Progenitor cell of endocrine pancreas (in vitro differentiated cells): Measurements from ENCODE around the gene RFPL2. TPM values are rescaled to one million over a fixed set of nuclear protein-coding genes. Genes with fewer than 3 reads are reported as not detected.
"Not testable (repeated sequence)": the region's sequence is repeated elsewhere in the genome, so short reads cannot be mapped to it uniquely, and the experiment has no call there.

Source experiments
- DNase-seq: peaks from one replicate; pipeline ENCODE4 v3.0.0; 2021; ENCODE audit warnings: low spot score; ENCODE audit not compliant: unreplicated experiment
- H3K27ac Mint-ChIP-seq: 2 replicates; pipeline ENCODE4 v1.8.0; 2021; ENCODE audit warnings: mild to moderate bottlenecking, moderate library complexity, mixed read lengths
- H3K27me3 Mint-ChIP-seq: 2 replicates; pipeline ENCODE4 v1.8.0; 2021; ENCODE audit warnings: mixed read lengths
- H3K36me3 Mint-ChIP-seq: 2 replicates; pipeline ENCODE4 v1.8.0; 2022; ENCODE audit warnings: mixed read lengths; ENCODE audit not compliant: insufficient read depth
- H3K4me1 Mint-ChIP-seq: 2 replicates; pipeline ENCODE4 v1.8.0; 2021; ENCODE audit warnings: low read depth, mixed read lengths
- H3K4me3 Mint-ChIP-seq: 2 replicates; pipeline ENCODE4 v1.8.0; 2021; ENCODE audit warnings: low read depth, mild to moderate bottlenecking, moderate library complexity, mixed read lengths
- H3K9me3 Mint-ChIP-seq: 2 replicates; pipeline ENCODE4 v1.8.0; 2021; ENCODE audit warnings: low read depth, mixed read lengths
- CTCF ChIP-seq: fragments of 200-600 bp; sonication (generic); IDR thresholded peaks from one replicate; pipeline ENCODE4 v1.5.0; 2021; ENCODE audit warnings: antibody characterized with exemption, mild to moderate bottlenecking; ENCODE audit not compliant: unreplicated experiment
- total RNA-seq: library from RNA; stranded (reverse); gene quantifications from 2 replicates; pipeline ENCODE4 v1.2.1, GENCODE V29; 2021

RFPL2 gene
- total RNA-seq, 1 donor from 2014 or later = 1.0 TPM

- TF ChIP-seq CTCF = no peak
- Mint-ChIP-seq H3K4me3 (peak within 1 kb of the TSS; percentile 55), H3K27ac (no peak within 1 kb of the TSS), H3K27me3 (peaks cover 2% of the 10 kb centered on the region), H3K36me3 (no peaks in the 10 kb centered on the region), H3K4me1 (no peaks in the 10 kb centered on the region), H3K9me3 (no peaks in the 10 kb centered on the region)
- DNase-seq = no peak
Measured at GRCh38 chr22:32158712-32159533, 46.0 kb downstream of the RFPL2 start, which contains the start of gene C22orf42. TSS of gene C22orf42 (minus strand) at chr22:32159303. CDS start at chr22:32159215, 88 bp downstream.

DNA sequence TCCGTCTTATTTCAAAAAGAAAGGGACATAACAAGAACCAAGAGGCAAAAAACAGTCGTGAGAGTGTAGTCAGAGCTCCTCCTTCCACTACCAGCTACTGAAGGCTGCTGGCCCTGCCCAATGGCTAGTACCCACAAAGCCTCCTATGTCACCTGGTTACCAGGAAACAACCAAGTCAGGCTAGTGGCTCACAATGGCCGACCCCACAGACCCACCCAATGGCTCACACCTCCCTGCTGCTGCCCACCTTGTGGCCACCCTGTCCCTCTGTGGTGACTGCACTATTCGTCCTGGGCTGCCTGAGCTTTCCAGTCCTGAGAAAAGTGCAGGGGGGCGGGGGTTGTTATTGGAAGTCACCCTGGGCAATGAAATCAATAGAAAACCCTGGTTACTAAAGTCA lies 47.2 kb downstream of the RFPL2 start:
- DNase-seq, H3K4me1 Mint-ChIP-seq, H3K36me3 Mint-ChIP-seq: not testable (repeated sequence)

GRCh38 chr22:32154727-32155126 lies 50.1 kb downstream of the RFPL2 start:
- not testable (repeated sequence) for DNase-seq, H3K36me3 Mint-ChIP-seq, H3K4me3 Mint-ChIP-seq, H3K27me3 Mint-ChIP-seq, H3K4me1 Mint-ChIP-seq, H3K27ac Mint-ChIP-seq, H3K9me3 Mint-ChIP-seq

More for the DNA sequence above, 47.2 kb downstream of the RFPL2 start:
- H3K9me3 Mint-ChIP-seq, H3K27ac Mint-ChIP-seq, H3K4me3 Mint-ChIP-seq, H3K27me3 Mint-ChIP-seq: not testable (repeated sequence)

DNA sequence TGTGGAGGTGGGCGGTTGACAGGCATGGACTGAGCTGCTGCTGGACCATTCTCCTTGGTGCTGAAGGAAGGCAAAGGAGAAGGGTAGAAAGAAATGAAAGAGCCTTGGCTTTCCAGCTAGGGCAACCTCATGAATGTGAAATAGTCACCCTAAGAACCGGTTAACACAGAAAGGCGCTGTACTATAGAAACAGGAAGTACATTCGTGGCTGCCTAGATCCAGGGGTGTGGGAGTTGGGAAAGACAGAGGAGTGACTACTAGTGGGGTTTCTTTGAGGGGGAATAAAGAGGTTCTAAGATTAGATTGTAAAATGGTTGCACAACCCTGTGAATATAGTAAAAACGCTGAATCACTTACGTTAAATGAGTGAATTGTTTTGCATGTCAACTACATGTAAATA lies 53.2 kb downstream of the RFPL2 start:
- H3K27me3 Mint-ChIP-seq, H3K36me3 Mint-ChIP-seq, H3K4me3 Mint-ChIP-seq, DNase-seq, H3K27ac Mint-ChIP-seq, H3K9me3 Mint-ChIP-seq, H3K4me1 Mint-ChIP-seq: not testable (repeated sequence)

- H3K36me3 Mint-ChIP-seq, H3K4me1 Mint-ChIP-seq, H3K9me3 Mint-ChIP-seq, DNase-seq, H3K27me3 Mint-ChIP-seq, H3K27ac Mint-ChIP-seq, H3K4me3 Mint-ChIP-seq: not testable (repeated sequence)
Measured at GRCh38 chr22:32150647-32151046, 54.2 kb downstream of the RFPL2 start.

GRCh38 chr22:32148372-32148771 lies 56.5 kb downstream of the RFPL2 start:
- not testable (repeated sequence) for H3K27ac Mint-ChIP-seq, H3K4me1 Mint-ChIP-seq, DNase-seq, H3K4me3 Mint-ChIP-seq, H3K9me3 Mint-ChIP-seq, H3K27me3 Mint-ChIP-seq, H3K36me3 Mint-ChIP-seq

DNA sequence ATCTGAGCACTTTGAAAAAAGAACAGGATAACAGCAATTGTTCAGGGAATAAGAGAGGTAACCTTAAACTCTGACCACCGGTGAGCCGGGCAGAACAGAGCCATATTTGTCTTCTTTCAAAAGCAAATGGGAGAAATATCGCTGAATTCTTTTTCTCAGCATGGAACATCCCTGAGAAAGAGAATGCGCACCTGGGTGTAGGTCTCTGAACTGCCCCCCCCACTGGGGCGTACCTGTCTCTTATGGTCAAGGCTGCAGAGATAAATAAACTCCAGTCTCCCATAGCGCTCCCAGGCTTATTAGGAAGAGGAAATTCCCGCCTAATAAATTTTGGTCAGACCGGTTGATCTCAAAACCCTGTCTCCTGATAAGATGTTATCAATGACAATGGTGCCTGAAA lies 57.7 kb downstream of the RFPL2 start:
- not testable (repeated sequence) for H3K36me3 Mint-ChIP-seq, H3K27me3 Mint-ChIP-seq, H3K27ac Mint-ChIP-seq, DNase-seq, H3K4me1 Mint-ChIP-seq, H3K4me3 Mint-ChIP-seq, H3K9me3 Mint-ChIP-seq

DNA sequence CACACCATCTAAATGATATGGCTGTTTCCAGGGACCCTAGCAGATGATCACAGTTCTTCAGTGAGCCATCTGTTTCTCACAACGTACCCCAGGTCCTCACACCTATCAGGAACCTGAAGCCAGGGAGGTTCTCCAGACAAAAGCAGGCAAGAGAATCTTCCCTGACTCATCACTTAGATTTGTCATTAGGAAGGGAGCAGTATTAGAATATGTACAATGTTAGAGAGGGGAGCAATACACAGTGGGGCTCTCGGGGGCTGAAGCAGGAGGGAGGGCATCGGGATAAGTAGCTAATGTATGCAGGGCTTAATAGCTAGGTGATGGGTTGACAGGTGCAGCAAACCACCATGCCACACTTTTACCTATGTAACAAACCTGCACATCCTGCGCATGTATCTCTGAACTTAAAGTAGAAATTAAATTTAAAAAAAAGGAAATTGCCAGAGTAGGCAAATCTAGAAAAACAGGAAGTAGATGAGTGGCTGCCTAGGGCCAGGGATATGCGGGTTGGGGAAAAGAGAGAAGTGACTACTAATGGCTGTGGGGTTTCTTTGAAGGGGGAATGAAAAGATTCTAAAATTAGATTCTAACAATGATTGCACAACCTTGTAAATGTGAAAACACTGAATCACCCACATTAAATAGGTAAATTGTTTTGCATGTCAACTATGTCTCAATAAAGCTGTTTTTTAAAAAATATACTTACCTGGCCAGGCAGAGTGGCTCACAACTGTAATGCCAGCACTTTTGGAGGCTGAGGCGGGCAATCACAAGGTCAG lies 60.2 kb downstream of the RFPL2 start:
- peaks cover 4% of the 10 kb centered on the region for H3K27me3 Mint-ChIP-seq
- DNase-seq = no peak
- H3K27ac Mint-ChIP-seq = no peak overlapping the region
- H3K4me1 Mint-ChIP-seq = peaks cover 4% of the 10 kb centered on the region
- no peaks in the 10 kb centered on the region for H3K36me3 Mint-ChIP-seq
- H3K9me3 Mint-ChIP-seq = peaks cover 9% of the 10 kb centered on the region
- H3K4me3 Mint-ChIP-seq = no peak overlapping the region
- no peak for TF ChIP-seq CTCF
